Thoracic aorta (tissue), 2 donors: ENCODE data around the gene TBC1D23. TPM values are rescaled to one million over a fixed set of nuclear protein-coding genes. Genes with fewer than 3 reads are reported as not detected.

Experiments used
- ATAC-seq: fragments of 150-250 bp; one replicate; pipeline ENCODE4 v1.8.0; 2017; ENCODE audit warnings: low read depth; ENCODE audit not compliant: insufficient number of reproducible peaks, low FRiP score
- DNase-seq: peaks from one replicate; pipeline ENCODE4 v3.0.0-alpha.2; 2020; ENCODE audit warnings: low spot score
- H3K27ac ChIP-seq, 2 donors: fragments of 200-600 bp; sonication (generic); 1 replicate in 1 of 2; 2 replicates in 1 of 2; pipeline ENCODE4 v1.5.1; 2016; ENCODE audit warnings: mild to moderate bottlenecking in 2 of 2, moderate library complexity in 2 of 2
- H3K27me3 ChIP-seq: fragments of 200-600 bp; sonication (generic); replicated peaks from 2 replicates; pipeline ENCODE4 v1.6.0; 2016; ENCODE audit warnings: mild to moderate bottlenecking; ENCODE audit not compliant: insufficient read depth
- H3K36me3 ChIP-seq: fragments of 200-600 bp; sonication (generic); one replicate; pipeline ENCODE4 v1.5.1; 2016
- H3K4me1 ChIP-seq, 2 donors: fragments of 200-600 bp; sonication (generic); 1 replicate in 1 of 2; 2 replicates in 1 of 2; pipeline versions ENCODE4 v1.5.1 to v1.6.0; 2016; ENCODE audit warnings: low read depth in 2 of 2, mild to moderate bottlenecking in 1 of 2; ENCODE audit not compliant: control insufficient read depth in 1 of 2
- H3K4me3 ChIP-seq: fragments of 200-600 bp; sonication (generic); 2 replicates; pipeline ENCODE4 v1.5.1; 2016; ENCODE audit warnings: mild to moderate bottlenecking
- H3K9me3 ChIP-seq: fragments of 200-600 bp; sonication (generic); 2 replicates; pipeline ENCODE4 v1.5.1; 2016
- CTCF ChIP-seq: fragments of 200-600 bp; sonication (generic); IDR thresholded peaks from one replicate; pipeline ENCODE4 v1.5.1; 2019; ENCODE audit warnings: antibody characterized with exemption
- total RNA-seq, 2 donors: library from RNA; depleted of rRNA; stranded (reverse); fragments of >200 nt; gene quantifications; one replicate each; pipeline versions ENCODE4 v1.1.0 to v1.2.3, GENCODE V29; 2016

Gene TBC1D23
- total RNA-seq, 2 donors from 2014 or later = 22.6 to 53.3 TPM

- H3K4me1 ChIP-seq = peaks cover 0 to 6% of the 10 kb centered on the region in 2 donors
- H3K27me3 ChIP-seq = no peaks in the 10 kb centered on the region
These were observed 69.2 kb downstream of the TBC1D23 start for GRCh38 chr3:100329800-100330489.

GRCh38 chr3:100330651-100331050, 69.9 kb downstream of the TBC1D23 start:
- no peaks in the 10 kb centered on the region for H3K27me3 ChIP-seq
- no peak for DNase-seq
- peaks cover 6 to 7% of the 10 kb centered on the region in 2 donors for H3K4me1 ChIP-seq
- no peak overlapping the region for H3K4me3 ChIP-seq
- H3K36me3 ChIP-seq = no peaks in the 10 kb centered on the region
- H3K9me3 ChIP-seq = no peaks in the 10 kb centered on the region
- no peak for TF ChIP-seq CTCF
- ATAC-seq = no peak
- no peak overlapping the region for H3K27ac ChIP-seq

More at GRCh38 chr3:100329800-100330489, 69.2 kb downstream of the TBC1D23 start:
- TF ChIP-seq CTCF = no peak
- no peak overlapping the region for H3K4me3 ChIP-seq
- H3K9me3 ChIP-seq = no peaks in the 10 kb centered on the region
- no peaks in the 10 kb centered on the region for H3K36me3 ChIP-seq
- H3K27ac ChIP-seq = no peak overlapping the region
- ATAC-seq (no peak), DNase-seq (no peak)

GRCh38 chr3:100331660-100332059, 70.9 kb downstream of the TBC1D23 start:
- no peak for DNase-seq
- no peaks in the 10 kb centered on the region for H3K27me3 ChIP-seq
- H3K36me3 ChIP-seq = no peaks in the 10 kb centered on the region
- no peak for ATAC-seq
- H3K4me3 ChIP-seq = no peak overlapping the region
- H3K27ac ChIP-seq = no peak overlapping the region
- no peaks in the 10 kb centered on the region for H3K9me3 ChIP-seq
- no peak for TF ChIP-seq CTCF
- peaks cover 6 to 12% of the 10 kb centered on the region in 2 donors for H3K4me1 ChIP-seq

- H3K4me1 ChIP-seq = peaks cover 6 to 12% of the 10 kb centered on the region in 2 donors
- H3K27ac ChIP-seq = no peak overlapping the region
- no peaks in the 10 kb centered on the region for H3K9me3 ChIP-seq
- H3K27me3 ChIP-seq = no peaks in the 10 kb centered on the region
- ATAC-seq = no peak
- H3K4me3 ChIP-seq = no peak overlapping the region
- no peaks in the 10 kb centered on the region for H3K36me3 ChIP-seq
- no peak for TF ChIP-seq CTCF
- no peak for DNase-seq
These were observed 72.3 kb downstream of the TBC1D23 start for GRCh38 chr3:100333051-100333450.

GRCh38 chr3:100333970-100334487, 73.2 kb downstream of the TBC1D23 start:
- peaks cover under 1% of the 10 kb centered on the region for H3K36me3 ChIP-seq
- no peak for DNase-seq
- no peak for ATAC-seq

More at GRCh38 chr3:100333970-100334487, 73.2 kb downstream of the TBC1D23 start:
- peak overlapping the region; percentile 70 for H3K4me3 ChIP-seq
- H3K4me1 ChIP-seq = peaks cover 6 to 12% of the 10 kb centered on the region in 2 donors
- peak overlapping the region; percentile 66 to 80 for H3K27ac ChIP-seq
- TF ChIP-seq CTCF = no peak
- no peaks in the 10 kb centered on the region for H3K27me3 ChIP-seq
- H3K9me3 ChIP-seq = no peaks in the 10 kb centered on the region
